ENCODE measurements around the gene LHFPL2. TPM values are rescaled to one million over a fixed set of nuclear protein-coding genes. Genes with fewer than 3 reads are reported as not detected.

Gene LHFPL2
- total RNA-seq, 1 donor from 2014 or later: 40.6 TPM

- intact Hi-C loops (cut with DNase I): no loop called here
- no peaks in the 10 kb centered on the region for H3K9me3 ChIP-seq
- H3K36me3 ChIP-seq: no peaks in the 10 kb centered on the region
- peaks cover 11% of the 10 kb centered on the region for H3K4me1 ChIP-seq
- H3K27ac ChIP-seq: no peak overlapping the region
- ATAC-seq (no peak), DNase-seq (no peak)
- H3K27me3 ChIP-seq (ENCODE audit: low read depth): no peaks in the 10 kb centered on the region
- TF ChIP-seq CTCF (IDR thresholded peaks at IDR 0.05): no peak
- H3K4me3 ChIP-seq: no peak overlapping the region
Measured at GRCh38 chr5:78638973-78639669, 9.5 kb downstream of the LHFPL2 start.

- H3K4me1 ChIP-seq: peaks cover 11% of the 10 kb centered on the region
- DNase-seq: no peak
- H3K9me3 ChIP-seq: no peaks in the 10 kb centered on the region
- peak; percentile 79 to 88 for ATAC-seq
- H3K36me3 ChIP-seq: no peaks in the 10 kb centered on the region
- no peaks in the 10 kb centered on the region for H3K27me3 ChIP-seq (ENCODE audit: low read depth)
- no peak for TF ChIP-seq CTCF (IDR thresholded peaks at IDR 0.05)
- H3K4me3 ChIP-seq: no peak overlapping the region
- H3K27ac ChIP-seq: no peak overlapping the region
- intact Hi-C loops (cut with DNase I): no loop called here
Measured at GRCh38 chr5:78638423-78638822, 10.1 kb downstream of the LHFPL2 start.

DNA sequence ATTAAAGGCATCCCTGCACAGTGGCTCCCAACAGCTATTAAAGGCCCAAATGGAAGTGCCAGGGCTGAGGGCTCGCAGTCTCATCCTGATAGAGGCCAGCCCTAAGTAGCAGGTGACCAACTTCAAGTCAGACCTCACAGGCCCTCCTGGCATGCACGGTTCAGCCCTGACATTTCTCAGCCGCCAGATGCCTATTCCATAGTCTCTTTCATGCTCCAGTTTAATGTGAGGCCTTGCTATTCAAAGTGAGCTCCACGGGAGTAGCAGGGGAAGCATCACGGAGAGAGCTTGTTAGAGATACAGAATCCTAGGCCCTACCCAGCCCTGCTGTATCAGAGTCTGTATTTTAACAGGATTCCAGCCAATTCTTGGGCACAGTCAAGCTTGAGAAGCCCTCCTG is 11.1 kb downstream of the LHFPL2 start:
- Histone ChIP-seq H3K4me1 (peaks cover 11% of the 10 kb centered on the region), H3K9me3 (no peaks in the 10 kb centered on the region), H3K27ac (no peak overlapping the region), H3K27me3 (ENCODE audit: low read depth) (no peaks in the 10 kb centered on the region), H3K36me3 (no peaks in the 10 kb centered on the region), H3K4me3 (no peak overlapping the region)
- DNase-seq (no peak), ATAC-seq (no peak)
- TF ChIP-seq CTCF (IDR thresholded peaks at IDR 0.05): no peak
- intact Hi-C loops (cut with DNase I): no loop called here

DNA sequence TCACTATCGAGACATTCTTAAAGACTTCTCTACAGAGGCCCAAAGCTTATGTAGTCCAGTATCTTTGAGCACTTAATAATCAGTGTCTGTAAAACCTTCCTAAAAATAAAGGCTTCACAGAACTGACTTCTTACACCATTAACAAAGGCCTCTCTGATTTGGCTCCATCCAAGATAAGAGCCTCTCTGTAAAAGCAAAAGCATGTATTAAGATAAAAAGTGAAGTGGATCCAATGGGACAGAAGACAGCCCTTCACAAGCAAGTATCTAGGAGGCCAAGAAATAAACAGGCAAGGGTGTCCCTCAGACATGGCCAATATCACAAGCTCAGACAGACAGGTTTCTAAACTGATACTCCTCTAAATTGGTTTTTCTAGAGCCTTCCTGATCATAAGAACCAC is 11.9 kb downstream of the LHFPL2 start:
- Histone ChIP-seq H3K36me3 (no peaks in the 10 kb centered on the region), H3K4me1 (peaks cover 11% of the 10 kb centered on the region), H3K27ac (no peak overlapping the region), H3K9me3 (no peaks in the 10 kb centered on the region), H3K27me3 (ENCODE audit: low read depth) (no peaks in the 10 kb centered on the region), H3K4me3 (no peak overlapping the region)
- intact Hi-C loops (cut with DNase I): no loop called here
- DNase-seq (no peak), ATAC-seq (no peak)
- TF ChIP-seq CTCF (IDR thresholded peaks at IDR 0.05): no peak

DNA sequence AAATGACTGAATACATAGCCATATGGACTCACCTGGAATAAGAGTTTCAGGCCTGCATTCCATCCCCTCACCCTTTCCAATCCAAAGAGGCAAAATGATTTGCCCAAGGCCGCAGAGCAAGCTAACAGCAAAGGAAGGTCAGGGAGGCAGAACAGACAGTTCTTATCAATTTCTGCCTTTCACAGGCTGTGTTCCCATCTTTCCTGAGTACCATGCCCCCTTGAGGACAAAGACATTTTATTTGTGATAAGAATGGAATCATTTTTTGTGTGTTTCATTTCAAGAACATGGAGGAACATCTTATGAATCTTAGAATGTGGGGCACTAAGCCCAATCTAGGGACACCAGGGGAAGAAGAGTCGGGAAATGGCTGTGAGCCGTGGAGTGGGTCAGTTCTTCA is 13.9 kb downstream of the LHFPL2 start:
- Histone ChIP-seq H3K4me3 (no peak overlapping the region), H3K27ac (no peak overlapping the region), H3K4me1 (peaks cover 11% of the 10 kb centered on the region), H3K27me3 (ENCODE audit: low read depth) (no peaks in the 10 kb centered on the region), H3K9me3 (no peaks in the 10 kb centered on the region), H3K36me3 (peaks cover 10% of the 10 kb centered on the region)
- intact Hi-C loops (cut with DNase I): no loop called here
- TF ChIP-seq CTCF (IDR thresholded peaks at IDR 0.05): no peak
- no peak for ATAC-seq
- DNase-seq: no peak
